ENCODE data around the gene KIAA0040. TPM values are rescaled to one million over a fixed set of nuclear protein-coding genes. Genes with fewer than 3 reads are reported as not detected.

Gene KIAA0040
- total RNA-seq, 1 donor from 2014 or later = 38.5 TPM

DNA sequence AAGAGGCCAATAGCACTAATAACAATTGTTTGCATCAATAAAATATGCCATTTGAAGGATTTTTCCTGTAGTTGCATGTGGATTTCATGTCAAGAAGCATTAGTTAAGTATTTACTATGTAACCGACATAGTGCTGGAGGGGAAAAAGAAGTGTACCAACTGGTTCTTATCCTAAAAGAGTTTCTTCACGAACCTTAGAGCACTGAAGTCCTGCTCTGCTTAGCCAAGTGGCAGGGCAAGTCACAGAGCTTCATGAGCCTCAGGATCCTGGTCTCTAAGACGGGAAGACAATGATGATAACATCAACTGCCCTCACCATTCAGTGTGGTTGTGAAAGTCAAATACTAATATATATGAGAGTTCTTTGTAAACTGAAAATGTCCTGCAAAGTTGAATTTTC, 14.1 kb downstream of the KIAA0040 start:
- Histone ChIP-seq H3K4me1 (peaks cover 55% of the 10 kb centered on the region), H3K27me3 (no peaks in the 10 kb centered on the region), H3K4me3 (no peak overlapping the region), H3K9me3 (no peaks in the 10 kb centered on the region), H3K36me3 (peaks cover 0 to 3% of the 10 kb centered on the region in 2 donors), H3K27ac (no peak overlapping the region)
- TF ChIP-seq POLR2AphosphoS5 (IDR thresholded peaks at IDR 0.05; ENCODE audit: insufficient read depth in 1 of 2, low read depth in 1 of 2) (no peak), CTCF (IDR thresholded peaks at IDR 0.05) (no peak), POLR2A (IDR thresholded peaks at IDR 0.05) (no peak)
- no peak for DNase-seq (ENCODE audit: extremely low spot score in 2 of 2)
- intact Hi-C loops (cut with DNase I) = no loop called here

DNA sequence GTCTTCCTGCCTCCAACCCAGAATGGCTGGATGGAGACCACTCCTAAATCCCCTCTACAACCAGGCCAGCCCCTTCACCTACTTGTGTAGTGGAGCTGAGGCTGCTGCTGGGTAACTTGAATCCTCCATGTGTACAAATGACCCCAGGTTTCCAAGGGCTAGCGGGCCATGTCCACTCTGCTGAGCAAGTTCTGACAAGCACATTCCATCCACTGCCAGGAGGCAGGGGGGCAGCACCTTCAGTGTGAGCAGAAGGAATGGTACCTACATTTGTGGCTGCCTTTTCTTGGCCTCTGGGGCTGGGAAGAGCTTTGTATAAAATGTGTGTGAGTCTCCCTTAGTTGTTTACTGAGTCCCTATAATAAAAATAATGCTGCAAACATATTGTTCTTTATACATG, 14.5 kb downstream of the KIAA0040 start:
- Histone ChIP-seq H3K36me3 (peaks cover 0 to 3% of the 10 kb centered on the region in 2 donors), H3K27me3 (no peaks in the 10 kb centered on the region), H3K27ac (no peak overlapping the region), H3K4me3 (no peak overlapping the region), H3K9me3 (no peaks in the 10 kb centered on the region), H3K4me1 (peaks cover 52% of the 10 kb centered on the region)
- TF ChIP-seq CTCF (IDR thresholded peaks at IDR 0.05) = no peak
- no peak for TF ChIP-seq POLR2A (IDR thresholded peaks at IDR 0.05)
- TF ChIP-seq POLR2AphosphoS5 (IDR thresholded peaks at IDR 0.05; ENCODE audit: insufficient read depth in 1 of 2, low read depth in 1 of 2) = no peak
- no peak for DNase-seq (ENCODE audit: extremely low spot score in 2 of 2)
- intact Hi-C loops (cut with DNase I) = no loop called here

- TF ChIP-seq POLR2AphosphoS5 (IDR thresholded peaks at IDR 0.05; ENCODE audit: insufficient read depth in 1 of 2, low read depth in 1 of 2) = no peak
- TF ChIP-seq CTCF (IDR thresholded peaks at IDR 0.05) = no peak
- TF ChIP-seq POLR2A (IDR thresholded peaks at IDR 0.05) = no peak
- Histone ChIP-seq H3K36me3 (peaks cover 0 to 3% of the 10 kb centered on the region in 2 donors), H3K27ac (no peak overlapping the region), H3K27me3 (no peaks in the 10 kb centered on the region), H3K4me3 (no peak overlapping the region), H3K4me1 (peaks cover 35% of the 10 kb centered on the region), H3K9me3 (no peaks in the 10 kb centered on the region)
- intact Hi-C loops (cut with DNase I) = no loop called here
- no peak for DNase-seq (ENCODE audit: extremely low spot score in 2 of 2)
These were observed 16.3 kb downstream of the KIAA0040 start for GRCh38 chr1:175176246-175176645.

DNA sequence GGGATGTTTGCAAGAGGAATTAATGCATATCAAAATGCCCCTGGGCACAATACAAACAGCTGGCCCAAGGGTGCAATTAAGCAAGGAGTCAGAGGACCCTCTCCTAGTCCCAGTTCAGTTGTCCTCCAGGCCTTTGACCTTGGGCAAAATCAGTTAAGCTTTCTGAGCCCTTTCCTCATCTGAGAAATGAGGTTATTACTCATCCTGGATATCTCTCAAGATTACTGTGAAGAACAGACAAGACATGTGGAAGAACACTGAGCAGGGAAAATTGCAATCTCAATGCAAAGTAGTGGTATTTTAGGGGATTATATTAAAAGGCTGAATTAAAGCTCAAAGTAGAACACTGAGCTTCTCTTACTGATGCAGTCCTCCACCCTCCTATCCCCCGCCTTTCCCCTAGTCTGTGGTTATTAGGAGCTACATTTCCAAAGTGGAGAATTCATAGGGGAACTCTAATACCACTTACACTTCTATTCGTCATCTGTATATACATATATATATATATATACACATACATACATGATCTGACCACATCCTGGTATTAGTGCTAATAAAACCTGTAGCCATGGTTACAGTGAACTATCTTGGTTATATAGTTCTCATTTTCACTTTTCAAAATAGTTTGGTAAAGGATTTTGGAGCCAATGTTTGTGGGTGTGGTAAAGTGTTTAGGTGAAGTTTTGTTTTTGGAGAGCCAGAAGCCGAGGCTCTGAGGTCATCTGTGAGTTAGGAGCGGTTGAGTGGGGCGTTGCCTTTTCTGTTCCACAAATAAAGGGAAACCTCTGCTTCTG, 18.1 kb downstream of the KIAA0040 start:
- Histone ChIP-seq H3K4me3 (no peak overlapping the region), H3K4me1 (peaks cover 31% of the 10 kb centered on the region), H3K27ac (no peak overlapping the region), H3K36me3 (peaks cover 0 to 3% of the 10 kb centered on the region in 2 donors), H3K27me3 (no peaks in the 10 kb centered on the region), H3K9me3 (no peaks in the 10 kb centered on the region)
- DNase-seq (ENCODE audit: extremely low spot score in 2 of 2) = no peak
- no peak for TF ChIP-seq CTCF (IDR thresholded peaks at IDR 0.05)
- no peak for TF ChIP-seq POLR2AphosphoS5 (IDR thresholded peaks at IDR 0.05; ENCODE audit: insufficient read depth in 1 of 2, low read depth in 1 of 2)
- TF ChIP-seq POLR2A (IDR thresholded peaks at IDR 0.05) = no peak
- intact Hi-C loops (cut with DNase I) = no loop called here

GRCh38 chr1:175173531-175173930, 19.0 kb downstream of the KIAA0040 start:
- Histone ChIP-seq H3K9me3 (no peaks in the 10 kb centered on the region), H3K4me1 (peaks cover 27% of the 10 kb centered on the region), H3K27me3 (no peaks in the 10 kb centered on the region), H3K27ac (no peak overlapping the region), H3K4me3 (no peak overlapping the region), H3K36me3 (peaks cover 0 to 3% of the 10 kb centered on the region in 2 donors)
- TF ChIP-seq POLR2A (IDR thresholded peaks at IDR 0.05) (no peak), POLR2AphosphoS5 (IDR thresholded peaks at IDR 0.05; ENCODE audit: insufficient read depth in 1 of 2, low read depth in 1 of 2) (no peak), CTCF (IDR thresholded peaks at IDR 0.05) (no peak)
- intact Hi-C loops (cut with DNase I) = no loop called here
- DNase-seq (ENCODE audit: extremely low spot score in 2 of 2) = no peak
